Right atrium auricular region (tissue), 2 donors: ENCODE results near the gene KRT39. TPM values are rescaled to one million over a fixed set of nuclear protein-coding genes. Genes with fewer than 3 reads are reported as not detected.

Experiments
- DNase-seq: peaks from one replicate; pipeline ENCODE4 v3.0.0-alpha.2; 2019; ENCODE audit warnings: low spot score
- H3K27ac ChIP-seq, 2 donors: fragments of 200-600 bp; sonication (generic); 1 replicate in 1 of 2; 2 replicates in 1 of 2; pipeline ENCODE4 v1.5.1; 2016 to 2019
- H3K27me3 ChIP-seq, 2 donors: fragments of 200-600 bp; sonication (generic); one replicate each; pipeline versions ENCODE4 v1.5.1 to v1.6.0; 2017 to 2019
- H3K36me3 ChIP-seq: fragments of 200-600 bp; sonication (generic); one replicate; pipeline ENCODE4 v1.5.1; 2016
- H3K4me1 ChIP-seq, 2 donors: fragments of 200-600 bp; sonication (generic); one replicate each; pipeline versions ENCODE4 v1.5.1 to v1.6.0; 2017 to 2019
- H3K4me3 ChIP-seq, 2 donors: fragments of 200-600 bp; sonication (generic); 1 replicate in 1 of 2; 2 replicates in 1 of 2; pipeline ENCODE4 v1.5.1; 2017 to 2019; ENCODE audit warnings: mild to moderate bottlenecking in 1 of 2, moderate library complexity in 1 of 2
- H3K9me3 ChIP-seq, 2 donors: fragments of 200-600 bp; sonication (generic); one replicate each; pipeline ENCODE4 v1.5.1; 2019
- total RNA-seq, 2 donors: library from RNA; depleted of rRNA; stranded (reverse); fragments of >200 nt; gene quantifications; one replicate each; pipeline ENCODE4 v1.1.0, GENCODE V29; 2016
- TF ChIP-seq, protein P1 (sequence below), 2 donors: fragments of 200-600 bp; sonication (generic); IDR thresholded peaks; one replicate each; pipeline ENCODE4 v1.5.1; 2019; ENCODE audit warnings: antibody characterized with exemption in 2 of 2

Gene KRT39
- total RNA-seq, 2 donors from 2014 or later = not detected

DNA sequence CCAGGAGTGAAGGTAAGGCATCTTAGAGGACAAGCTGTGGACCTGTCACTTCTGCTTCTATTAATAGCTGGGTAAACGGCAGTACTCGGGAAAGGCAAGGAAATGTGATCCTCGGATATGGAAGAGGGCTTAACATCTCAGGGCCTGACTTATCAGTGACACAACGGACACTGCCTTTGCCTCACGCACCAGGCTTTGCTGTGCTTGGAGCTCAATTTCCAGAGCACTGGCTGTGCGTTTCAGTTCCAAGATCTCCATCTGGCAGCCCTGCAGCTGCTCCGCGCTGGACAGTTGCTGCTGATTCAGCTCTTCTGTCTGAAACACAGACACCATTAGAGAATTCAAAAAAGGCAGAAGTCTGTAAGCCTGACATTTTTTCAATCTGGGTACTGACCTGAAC is 13.8 kb upstream of the KRT39 start:
- Histone ChIP-seq H3K4me1 (no peaks in the 10 kb centered on the region), H3K4me3 (no peak overlapping the region), H3K27me3 (no peaks in the 10 kb centered on the region), H3K36me3 (no peaks in the 10 kb centered on the region), H3K9me3 (no peaks in the 10 kb centered on the region), H3K27ac (no peak overlapping the region)
- TF ChIP-seq, protein P1, sequence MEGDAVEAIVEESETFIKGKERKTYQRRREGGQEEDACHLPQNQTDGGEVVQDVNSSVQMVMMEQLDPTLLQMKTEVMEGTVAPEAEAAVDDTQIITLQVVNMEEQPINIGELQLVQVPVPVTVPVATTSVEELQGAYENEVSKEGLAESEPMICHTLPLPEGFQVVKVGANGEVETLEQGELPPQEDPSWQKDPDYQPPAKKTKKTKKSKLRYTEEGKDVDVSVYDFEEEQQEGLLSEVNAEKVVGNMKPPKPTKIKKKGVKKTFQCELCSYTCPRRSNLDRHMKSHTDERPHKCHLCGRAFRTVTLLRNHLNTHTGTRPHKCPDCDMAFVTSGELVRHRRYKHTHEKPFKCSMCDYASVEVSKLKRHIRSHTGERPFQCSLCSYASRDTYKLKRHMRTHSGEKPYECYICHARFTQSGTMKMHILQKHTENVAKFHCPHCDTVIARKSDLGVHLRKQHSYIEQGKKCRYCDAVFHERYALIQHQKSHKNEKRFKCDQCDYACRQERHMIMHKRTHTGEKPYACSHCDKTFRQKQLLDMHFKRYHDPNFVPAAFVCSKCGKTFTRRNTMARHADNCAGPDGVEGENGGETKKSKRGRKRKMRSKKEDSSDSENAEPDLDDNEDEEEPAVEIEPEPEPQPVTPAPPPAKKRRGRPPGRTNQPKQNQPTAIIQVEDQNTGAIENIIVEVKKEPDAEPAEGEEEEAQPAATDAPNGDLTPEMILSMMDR (IDR thresholded peaks at IDR 0.05) = no peak
- DNase-seq = no peak

DNA sequence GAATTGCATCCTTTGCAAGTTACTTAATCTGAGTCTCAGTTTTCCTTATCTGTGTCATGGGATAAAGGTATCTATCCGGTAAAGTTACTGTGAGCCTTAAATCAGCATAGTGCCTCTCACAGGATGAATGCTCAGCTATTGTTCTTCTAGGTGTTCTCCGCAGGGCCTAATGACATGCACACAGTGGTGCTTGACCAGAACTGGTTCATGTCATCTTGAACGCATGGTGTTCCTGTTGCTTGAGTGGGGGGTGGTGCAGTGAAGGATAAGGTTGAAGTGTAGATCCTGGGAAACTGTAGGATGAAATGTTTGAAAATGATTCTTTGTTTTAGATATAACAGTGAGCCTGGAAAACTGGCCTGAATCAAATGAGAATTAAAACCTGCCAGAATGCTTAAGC is 13.4 kb upstream of the KRT39 start:
- TF ChIP-seq, protein P1 (IDR thresholded peaks at IDR 0.05) = no peak
- Histone ChIP-seq H3K27ac (no peak overlapping the region), H3K9me3 (no peaks in the 10 kb centered on the region), H3K4me3 (no peak overlapping the region), H3K36me3 (no peaks in the 10 kb centered on the region), H3K27me3 (no peaks in the 10 kb centered on the region), H3K4me1 (no peaks in the 10 kb centered on the region)
- no peak for DNase-seq

DNA sequence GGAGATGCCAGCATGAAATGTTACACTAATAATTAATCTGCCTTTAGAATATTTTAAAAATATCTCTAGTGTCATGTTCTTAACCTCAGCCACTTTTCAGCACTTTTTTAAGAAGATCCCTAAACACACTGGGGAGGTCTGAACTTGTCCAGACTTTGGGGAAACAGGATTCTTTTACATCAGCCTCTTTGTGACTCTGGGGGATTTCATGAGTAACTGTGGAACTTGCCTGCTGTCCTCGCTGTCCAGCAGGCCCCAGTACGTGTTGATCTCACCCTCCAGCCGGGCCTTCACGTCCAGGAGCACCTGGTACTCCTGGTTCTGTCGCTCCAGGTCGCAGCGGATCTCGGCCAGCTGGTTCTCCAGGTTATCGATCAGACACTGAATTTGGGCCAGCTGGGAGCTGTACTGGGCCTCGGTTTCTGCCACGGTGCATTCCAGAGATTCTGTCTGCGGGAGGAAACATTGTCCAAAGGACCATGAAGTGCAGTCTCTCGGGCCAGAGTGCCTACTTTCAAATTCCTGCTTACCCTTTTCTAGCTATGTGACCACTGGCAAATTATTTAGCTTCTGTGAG is 11.9 kb upstream of the KRT39 start:
- TF ChIP-seq, protein P1 (IDR thresholded peaks at IDR 0.05) = no peak
- no peak for DNase-seq
- Histone ChIP-seq H3K9me3 (no peaks in the 10 kb centered on the region), H3K4me3 (no peak overlapping the region), H3K27me3 (no peaks in the 10 kb centered on the region), H3K4me1 (no peaks in the 10 kb centered on the region), H3K27ac (no peak overlapping the region), H3K36me3 (no peaks in the 10 kb centered on the region)

DNA sequence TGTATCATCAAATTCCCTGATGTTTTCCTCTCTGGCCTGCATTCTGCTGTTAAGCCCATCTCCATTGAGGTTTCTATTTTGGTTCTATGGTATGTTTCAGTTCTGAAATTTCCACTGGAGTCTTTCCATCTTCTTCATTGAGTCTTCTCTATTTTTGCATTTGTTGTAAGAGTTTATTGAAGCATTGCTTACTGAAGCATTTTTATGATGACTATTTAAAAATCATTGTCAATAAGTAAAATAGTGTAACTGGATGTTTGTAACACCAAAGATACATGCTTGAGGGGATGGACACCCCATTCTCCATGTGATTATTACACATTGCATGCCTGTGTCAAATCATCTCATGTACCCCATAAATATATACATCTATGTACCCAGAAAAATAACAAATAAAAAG is 8.8 kb upstream of the KRT39 start:
- no peaks in the 10 kb centered on the region for H3K27me3 ChIP-seq
- H3K27ac ChIP-seq = no peak overlapping the region
- H3K9me3 ChIP-seq = no peaks in the 10 kb centered on the region
- TF ChIP-seq, protein P1 (IDR thresholded peaks at IDR 0.05) = no peak
- no peaks in the 10 kb centered on the region for H3K4me1 ChIP-seq
- H3K36me3 ChIP-seq = no peaks in the 10 kb centered on the region
- H3K4me3 ChIP-seq = no peak overlapping the region
- DNase-seq = no peak

DNA sequence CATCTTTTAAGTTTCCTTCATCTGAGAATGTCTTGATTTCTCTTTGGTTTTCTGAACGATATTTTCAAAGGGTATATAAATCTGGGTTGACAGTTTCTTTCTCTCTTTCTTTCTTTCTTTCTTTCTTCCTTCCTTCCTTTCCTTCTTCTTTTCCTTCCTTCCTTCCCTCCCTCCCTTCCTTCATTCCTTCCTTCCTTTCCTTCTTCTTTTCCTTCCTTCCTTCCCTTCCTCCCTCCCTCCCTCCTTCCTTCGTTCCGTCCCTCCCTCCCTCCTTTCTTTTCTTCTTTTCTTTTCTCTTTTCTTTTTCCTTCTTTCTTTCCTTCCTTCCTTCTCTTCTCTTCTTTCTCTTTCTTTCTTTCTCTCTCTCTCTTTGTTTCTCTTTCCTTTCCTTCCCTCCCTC is 7.6 kb upstream of the KRT39 start:
- no peaks in the 10 kb centered on the region for H3K27me3 ChIP-seq
- H3K9me3 ChIP-seq = no peaks in the 10 kb centered on the region
- H3K4me1 ChIP-seq = no peaks in the 10 kb centered on the region
- TF ChIP-seq, protein P1 (IDR thresholded peaks at IDR 0.05) = no peak
- H3K36me3 ChIP-seq = no peaks in the 10 kb centered on the region
- DNase-seq = no peak
- no peak overlapping the region for H3K4me3 ChIP-seq
- H3K27ac ChIP-seq = no peak overlapping the region

DNA sequence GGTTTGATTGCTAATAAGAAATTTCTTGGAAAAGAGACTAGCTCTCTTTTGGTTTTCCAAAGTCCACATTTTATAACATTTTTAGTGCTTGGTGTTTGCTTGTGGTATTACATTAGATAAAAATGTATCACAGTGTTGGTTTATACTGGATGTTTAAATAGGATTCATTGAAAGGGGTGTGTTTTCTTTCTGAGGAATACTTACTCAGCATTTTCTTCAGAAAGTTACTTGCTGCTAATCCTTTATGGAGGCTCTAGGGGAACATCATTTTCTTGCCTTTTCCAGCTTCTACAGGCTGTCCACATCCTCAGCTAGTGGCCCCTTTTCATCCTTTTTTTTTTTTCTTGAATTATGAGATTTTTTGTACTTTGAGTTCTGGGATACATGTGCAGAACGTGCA is 834 bp upstream of the KRT39 start:
- H3K4me1 ChIP-seq = no peaks in the 10 kb centered on the region
- peaks cover 0 to 3% of the 10 kb centered on the region in 2 donors for H3K9me3 ChIP-seq
- TF ChIP-seq, protein P1 (IDR thresholded peaks at IDR 0.05) = no peak
- no peak for DNase-seq
- no peak overlapping the region for H3K4me3 ChIP-seq
- no peak overlapping the region for H3K27ac ChIP-seq
- no peaks in the 10 kb centered on the region for H3K36me3 ChIP-seq
- no peaks in the 10 kb centered on the region for H3K27me3 ChIP-seq
